Mesodermal cell (in vitro differentiated cells): ENCODE measurements around the gene RTP4.

Experiments used
- H3K27ac ChIP-seq: 2 replicates; pipeline ENCODE4 v1.7.0; 2013; ENCODE audit warnings: mild to moderate bottlenecking, low read depth, low read length, moderate library complexity; ENCODE audit not compliant: severe bottlenecking
- H3K36me3 ChIP-seq: 2 replicates; pipeline ENCODE4 v1.7.1; 2013; ENCODE audit warnings: mild to moderate bottlenecking, low read length, moderate library complexity; ENCODE audit not compliant: control insufficient read depth, insufficient read depth
- H3K4me1 ChIP-seq: one replicate; pipeline ENCODE4 v1.7.1; 2013; ENCODE audit warnings: mild to moderate bottlenecking, low read length; ENCODE audit not compliant: insufficient read depth, control insufficient read depth, poor library complexity, severe bottlenecking
- H3K4me3 ChIP-seq: 2 replicates; pipeline ENCODE4 v1.7.0; 2013; ENCODE audit warnings: low read length, control low read depth, mild to moderate bottlenecking; ENCODE audit not compliant: insufficient read depth, poor library complexity, severe bottlenecking; ENCODE audit errors: extremely low read depth
- H3K9me3 ChIP-seq: 2 replicates; pipeline ENCODE4 v1.7.1; 2013; ENCODE audit warnings: mild to moderate bottlenecking, low read length, moderate library complexity; ENCODE audit not compliant: control insufficient read depth
- WGBS, 2 experiments: methylation state at CpG; one replicate each; pipeline ENCODE4 v1.1.5; 2013; ENCODE audit warnings: missing lambda C conversion rate in 2 of 2; ENCODE audit not compliant: insufficient coverage in 2 of 2; 5-methylcytosine and 5-hydroxymethylcytosine counted together

Gene RTP4

GRCh38 chr3:187336322-187336721, 31.9 kb upstream of the RTP4 start:
- H3K4me1 ChIP-seq: peaks cover 6% of the 10 kb centered on the region
- WGBS, 2 experiments: 81 to 82% methylated on average over 3 of the region's 3 CpGs
- H3K4me3 ChIP-seq: no peak overlapping the region
- no peaks in the 10 kb centered on the region for H3K36me3 ChIP-seq
- H3K27ac ChIP-seq: no peak overlapping the region
- H3K9me3 ChIP-seq: no peaks in the 10 kb centered on the region

GRCh38 chr3:187340578-187340977, 27.6 kb upstream of the RTP4 start:
- H3K27ac ChIP-seq: no peak overlapping the region
- WGBS, 2 experiments: 80% methylated on average over 1 of the region's 1 CpG; no CpG with 5 or more reads in 1 of the 2 experiments

DNA sequence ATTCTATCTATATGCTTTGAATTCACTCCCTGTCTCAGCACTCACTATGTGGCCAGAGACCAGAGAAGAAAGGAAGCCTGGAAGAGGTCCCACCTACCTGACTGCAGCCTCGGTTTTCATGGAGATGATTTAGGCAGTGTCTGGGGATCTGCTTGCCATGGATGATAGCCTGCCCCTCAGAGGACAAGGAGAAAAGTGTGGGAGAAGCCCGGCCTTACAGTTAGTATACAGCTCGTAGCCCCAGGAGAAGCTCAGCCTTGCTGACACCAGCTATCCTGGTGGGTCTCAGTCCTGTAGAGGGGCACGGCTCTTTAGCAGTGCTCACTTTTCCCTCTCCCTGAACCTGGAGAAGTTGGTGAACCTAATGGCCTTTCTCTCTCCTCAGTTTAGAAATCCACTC, 25.9 kb upstream of the RTP4 start:
- H3K27ac ChIP-seq: no peak overlapping the region
- H3K9me3 ChIP-seq: no peaks in the 10 kb centered on the region
- 87 to 93% methylated on average over 4 of the region's 4 CpGs for WGBS, 2 experiments
- no peak overlapping the region for H3K4me3 ChIP-seq
- H3K4me1 ChIP-seq: peaks cover 5% of the 10 kb centered on the region
- H3K36me3 ChIP-seq: no peaks in the 10 kb centered on the region

More at GRCh38 chr3:187340578-187340977, 27.6 kb upstream of the RTP4 start:
- Histone ChIP-seq H3K9me3 (no peaks in the 10 kb centered on the region), H3K4me1 (peaks cover 5% of the 10 kb centered on the region), H3K4me3 (no peak overlapping the region), H3K36me3 (no peaks in the 10 kb centered on the region)

- H3K36me3 ChIP-seq: no peaks in the 10 kb centered on the region
- peak overlapping the region; percentile 57 for H3K27ac ChIP-seq
- H3K4me1 ChIP-seq: peaks cover 5% of the 10 kb centered on the region
- no peak overlapping the region for H3K4me3 ChIP-seq
- WGBS, 2 experiments: no CpG with 5 or more reads among the region's 1 CpG
- no peaks in the 10 kb centered on the region for H3K9me3 ChIP-seq
Measured at GRCh38 chr3:187343670-187344069, 24.5 kb upstream of the RTP4 start.

- Histone ChIP-seq H3K4me1 (peaks cover 8% of the 10 kb centered on the region), H3K36me3 (no peaks in the 10 kb centered on the region), H3K27ac (peak overlapping the region; percentile 76), H3K4me3 (no peak overlapping the region), H3K9me3 (no peaks in the 10 kb centered on the region)
- WGBS, 2 experiments: 86 to 95% methylated on average over 8 to 10 of the region's 13 CpGs
Measured at GRCh38 chr3:187352581-187353575, 15.3 kb upstream of the RTP4 start.

- 94 to 100% methylated on average over 1 of the region's 1 CpG for WGBS, 2 experiments
- H3K9me3 ChIP-seq: no peaks in the 10 kb centered on the region
- H3K4me3 ChIP-seq: no peak overlapping the region
- peaks cover 2% of the 10 kb centered on the region for H3K4me1 ChIP-seq
- no peak overlapping the region for H3K27ac ChIP-seq
- no peaks in the 10 kb centered on the region for H3K36me3 ChIP-seq
Measured at GRCh38 chr3:187358068-187358467, 10.1 kb upstream of the RTP4 start.

DNA sequence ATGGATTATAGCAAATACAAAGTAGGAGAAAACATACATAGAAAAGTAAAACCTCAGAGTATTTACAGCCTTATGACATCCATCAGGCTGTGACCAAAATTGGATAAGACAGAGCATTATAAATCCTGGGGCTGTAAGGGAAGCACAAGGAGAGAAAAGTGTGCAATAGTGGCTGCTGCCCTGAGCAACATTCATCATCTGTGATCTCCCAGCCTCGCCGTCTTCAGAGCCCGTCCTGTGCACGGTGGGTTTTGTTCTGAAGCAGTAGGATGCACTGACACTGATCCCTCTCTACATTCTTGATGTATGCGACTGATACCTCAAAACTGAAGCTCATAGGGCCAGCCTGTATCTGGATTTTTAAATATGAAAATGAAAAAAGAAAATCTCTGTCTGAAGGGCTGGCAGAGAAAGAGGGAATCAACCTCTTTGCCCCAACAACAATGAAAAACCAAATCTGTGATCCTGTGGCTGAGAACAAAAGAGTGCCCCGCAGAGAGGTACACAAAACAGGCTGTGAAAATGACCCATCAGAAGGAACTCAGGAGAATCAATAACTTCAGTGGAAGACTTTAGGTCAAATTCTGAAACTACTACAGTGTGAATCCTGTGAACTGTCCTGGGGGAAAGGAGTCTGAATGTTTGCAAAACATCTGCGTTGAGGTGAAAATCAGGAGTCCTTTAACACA, 8.2 kb upstream of the RTP4 start:
- WGBS, 2 experiments: 62 to 73% methylated on average over 5 to 6 of the region's 7 CpGs
- Histone ChIP-seq H3K9me3 (no peaks in the 10 kb centered on the region), H3K27ac (no peak overlapping the region), H3K4me1 (no peaks in the 10 kb centered on the region), H3K36me3 (no peaks in the 10 kb centered on the region), H3K4me3 (no peak overlapping the region)

DNA sequence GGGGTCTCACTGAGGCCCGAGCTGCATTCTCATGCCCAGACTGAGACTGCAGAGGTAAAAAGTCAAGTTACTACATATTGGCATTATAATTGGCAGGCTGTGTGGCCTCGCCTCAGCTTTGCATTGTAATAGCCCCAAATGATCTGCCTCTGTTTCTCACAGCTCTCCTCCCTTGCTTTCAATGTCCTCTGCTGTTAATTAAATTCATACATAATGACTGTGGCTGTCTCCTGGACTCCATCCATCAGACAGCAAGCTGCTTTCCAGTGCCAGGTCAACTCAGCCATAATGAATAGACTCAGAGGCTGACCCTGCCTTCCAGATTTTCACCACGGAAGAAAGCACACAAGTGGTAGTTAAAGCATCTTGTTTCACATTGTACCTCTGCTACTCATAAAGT, 7.6 kb upstream of the RTP4 start:
- no peaks in the 10 kb centered on the region for H3K4me1 ChIP-seq
- 46 to 49% methylated on average over 2 to 3 of the region's 3 CpGs for WGBS, 2 experiments
- H3K27ac ChIP-seq: no peak overlapping the region
- H3K9me3 ChIP-seq: no peaks in the 10 kb centered on the region
- H3K4me3 ChIP-seq: no peak overlapping the region
- no peaks in the 10 kb centered on the region for H3K36me3 ChIP-seq

DNA sequence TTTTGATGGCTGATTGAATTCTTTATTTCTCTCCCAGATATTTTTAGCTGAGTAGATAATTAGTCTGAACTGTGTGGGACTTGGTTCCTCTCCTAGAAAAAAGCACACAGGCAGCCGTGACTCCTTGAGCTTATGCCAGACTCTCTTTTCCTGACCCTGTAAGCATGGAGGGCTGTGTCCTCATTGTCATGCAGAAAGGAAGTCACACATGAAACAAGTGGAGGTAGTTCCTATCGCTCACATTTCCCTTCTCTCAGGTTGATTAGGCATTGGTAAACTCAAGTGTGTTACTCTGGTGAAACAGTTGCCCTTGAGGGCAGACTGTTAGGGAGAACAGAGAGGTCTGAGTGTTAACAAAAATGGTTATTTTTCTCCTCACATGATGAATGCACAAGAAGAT, 6.3 kb upstream of the RTP4 start:
- Histone ChIP-seq H3K9me3 (no peaks in the 10 kb centered on the region), H3K27ac (peak overlapping the region; percentile 13), H3K36me3 (no peaks in the 10 kb centered on the region), H3K4me3 (no peak overlapping the region), H3K4me1 (no peaks in the 10 kb centered on the region)
- 0% methylated on average over 1 of the region's 2 CpGs; no CpG with 5 or more reads in 1 of the 2 experiments for WGBS, 2 experiments

DNA sequence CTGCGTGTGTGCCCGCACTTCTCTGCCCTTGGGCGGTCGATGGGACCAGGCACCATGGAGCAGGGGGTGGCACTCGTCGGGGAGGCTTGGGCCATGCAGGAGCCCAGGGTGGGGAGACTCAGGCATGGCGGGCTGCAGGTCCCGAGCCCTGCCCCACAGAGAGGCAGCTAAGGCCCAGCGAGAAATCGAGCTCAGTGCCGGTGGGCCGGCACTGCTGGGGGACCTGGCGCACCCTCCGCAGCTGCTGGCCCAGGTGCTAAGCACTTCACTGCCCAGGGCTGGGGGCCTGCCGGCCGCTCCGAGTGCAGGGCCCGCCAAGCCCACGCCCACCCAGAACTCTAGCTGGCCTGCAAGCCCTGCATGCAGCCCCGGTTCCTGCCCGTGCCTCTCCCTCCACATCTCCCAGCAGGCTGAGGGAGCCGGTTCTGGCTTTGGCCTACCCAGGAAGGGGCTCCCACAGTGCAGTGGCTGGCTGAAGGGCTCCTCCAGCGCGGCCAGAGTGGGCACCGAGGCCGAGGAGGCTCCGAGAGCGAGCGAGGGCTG, 553 bp upstream of the RTP4 start:
- 93 to 97% methylated on average over 11 to 24 of the region's 29 CpGs for WGBS, 2 experiments
- H3K9me3 ChIP-seq: no peaks in the 10 kb centered on the region
- H3K27ac ChIP-seq: no peak overlapping the region
- H3K4me1 ChIP-seq: no peaks in the 10 kb centered on the region
- no peak overlapping the region for H3K4me3 ChIP-seq
- no peaks in the 10 kb centered on the region for H3K36me3 ChIP-seq
